DOHH2 (cell line): ENCODE data around the gene LUC7L2.

Source experiments
- H3F3A ChIP-seq: fragments of 200-600 bp; sonication (generic), shearing (Covaris generic); 2 replicates; pipeline ENCODE4 v1.6.0; 2016; ENCODE audit warnings: antibody characterized with exemption, mild to moderate bottlenecking; ENCODE audit not compliant: control insufficient read depth, insufficient read depth
- H3K27ac ChIP-seq: fragments of 200-600 bp; sonication (generic); 2 replicates; pipeline ENCODE4 v1.5.1; 2014; ENCODE audit warnings: low read depth, mild to moderate bottlenecking, low read length, moderate library complexity
- H3K27me3 ChIP-seq: fragments of 200-600 bp; sonication (generic); 2 replicates; pipeline ENCODE4 v1.6.1; 2014; ENCODE audit warnings: mild to moderate bottlenecking, low read length, mixed read lengths; ENCODE audit not compliant: control insufficient read depth
- H3K36me3 ChIP-seq: fragments of 200-600 bp; sonication (generic); 2 replicates; pipeline ENCODE4 v1.6.1; 2014; ENCODE audit warnings: mild to moderate bottlenecking, low read length, moderate library complexity, mixed read lengths; ENCODE audit not compliant: control insufficient read depth
- H3K4me1 ChIP-seq: fragments of 200-600 bp; sonication (generic); 2 replicates; pipeline ENCODE4 v1.6.1; 2014; ENCODE audit warnings: mild to moderate bottlenecking, low read length, mixed read lengths; ENCODE audit not compliant: control insufficient read depth
- H3K4me2 ChIP-seq: fragments of 200-600 bp; sonication (generic); 2 replicates; pipeline ENCODE4 v1.6.0; 2014; ENCODE audit warnings: mild to moderate bottlenecking, low read length, moderate library complexity
- H3K4me3 ChIP-seq: fragments of 200-600 bp; sonication (generic); 2 replicates; pipeline ENCODE4 v1.5.1; 2014; ENCODE audit warnings: mild to moderate bottlenecking, low read length, mixed read lengths
- H3K79me2 ChIP-seq: fragments of 200-600 bp; sonication (generic); 2 replicates; pipeline ENCODE4 v1.6.1; 2014; ENCODE audit warnings: mild to moderate bottlenecking, low read length, mixed read lengths; ENCODE audit not compliant: control insufficient read depth
- H3K9me2 ChIP-seq: fragments of 200-600 bp; sonication (generic); replicated peaks from 2 replicates; pipeline ENCODE4 v1.6.1; 2014; ENCODE audit warnings: mild to moderate bottlenecking, low read length, mixed read lengths; ENCODE audit not compliant: control insufficient read depth
- H3K9me3 ChIP-seq: fragments of 200-600 bp; sonication (generic); 2 replicates; pipeline ENCODE4 v1.6.1; 2014; ENCODE audit warnings: antibody characterized with exemption, low read length, mixed read lengths; ENCODE audit not compliant: control insufficient read depth, insufficient read depth
- H4K20me1 ChIP-seq: fragments of 200-600 bp; sonication (generic); 2 replicates; pipeline ENCODE4 v1.6.0; 2014; ENCODE audit warnings: low read depth, mild to moderate bottlenecking, antibody characterized with exemption, low read length, moderate library complexity; ENCODE audit not compliant: control insufficient read depth, insufficient read depth
- CTCF ChIP-seq: fragments of 200-600 bp; sonication (generic); IDR thresholded peaks from one replicate; pipeline ENCODE4 v1.5.1; 2014; ENCODE audit warnings: antibody characterized with exemption, mild to moderate bottlenecking, low read depth, low read length; ENCODE audit not compliant: poor library complexity, severe bottlenecking
- EZH2phosphoT487 ChIP-seq: fragments of 200-600 bp; sonication (generic); IDR thresholded peaks from 2 replicates; pipeline ENCODE4 v1.6.1; 2017; ENCODE audit warnings: borderline replicate concordance, mild to moderate bottlenecking, antibody characterized with exemption, low read length, moderate library complexity, mixed read lengths

The LUC7L2 gene

GRCh38 chr7:139471740-139472353 is 112.2 kb downstream of the LUC7L2 start:
- Histone ChIP-seq H3K9me2 (no peaks in the 10 kb centered on the region), H3K79me2 (no peaks in the 10 kb centered on the region), H3K4me1 (no peaks in the 10 kb centered on the region), H3K4me3 (no peak overlapping the region), H3F3A (no peaks in the 10 kb centered on the region), H3K9me3 (no peaks in the 10 kb centered on the region), H3K27me3 (0 out of 2 replicates have a peak, but pooled peaks cover 3% of the 10 kb centered on the region), H3K36me3 (no peaks in the 10 kb centered on the region), H3K4me2 (no peak overlapping the region), H3K27ac (no peak overlapping the region), H4K20me1 (no peaks in the 10 kb centered on the region; the same call in 1 of the 2 replicates)
- TF ChIP-seq CTCF (no peak), EZH2phosphoT487 (no peak)
